GM12878 (cell line): ENCODE results near the gene PF4V1.

Experiments used
- HDAC6 ChIP-seq: fragments of 200-600 bp; sonication (generic); IDR thresholded peaks from one replicate; pipeline ENCODE4 v1.8.0; 2017; ENCODE audit warnings: antibody characterized with exemption; ENCODE audit not compliant: unreplicated experiment
- REST ChIP-seq: IDR thresholded peaks from 2 replicates; pipeline ENCODE4 v1.6.1; 2012; ENCODE audit warnings: mild to moderate bottlenecking, low read depth, low read length
- TCF12 ChIP-seq: IDR thresholded peaks from 2 replicates; pipeline ENCODE4 v1.6.1; 2011; ENCODE audit warnings: low read depth, mild to moderate bottlenecking, low read length
- TF ChIP-seq, protein P1 (sequence below): fragments of 450-650 bp; IDR thresholded peaks from 2 replicates; pipeline ENCODE4 v1.6.1; 2017; ENCODE audit warnings: mild to moderate bottlenecking

DNA sequence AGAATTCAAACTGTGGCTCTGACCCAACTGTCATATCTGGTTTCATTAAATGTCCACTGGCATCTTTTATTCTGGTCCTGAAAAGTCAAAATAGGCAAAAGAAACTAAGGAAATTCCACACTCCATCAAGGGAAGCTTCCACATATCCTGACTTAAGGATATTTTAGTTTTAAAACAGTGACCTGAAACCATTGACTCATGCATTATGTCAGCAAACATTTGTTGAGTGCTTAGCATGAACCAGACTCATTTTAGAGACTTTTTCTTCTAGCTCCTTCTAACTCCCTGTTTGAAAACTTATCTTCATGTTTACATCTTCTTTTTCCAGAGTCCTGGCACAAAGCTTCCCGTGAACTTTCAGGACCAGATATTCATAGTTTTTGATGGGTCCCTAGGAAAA is 9.2 kb downstream of the PF4V1 start:
- TF ChIP-seq TCF12 (no peak), REST (no peak), HDAC6 (no peak)
- TF ChIP-seq, protein P1, sequence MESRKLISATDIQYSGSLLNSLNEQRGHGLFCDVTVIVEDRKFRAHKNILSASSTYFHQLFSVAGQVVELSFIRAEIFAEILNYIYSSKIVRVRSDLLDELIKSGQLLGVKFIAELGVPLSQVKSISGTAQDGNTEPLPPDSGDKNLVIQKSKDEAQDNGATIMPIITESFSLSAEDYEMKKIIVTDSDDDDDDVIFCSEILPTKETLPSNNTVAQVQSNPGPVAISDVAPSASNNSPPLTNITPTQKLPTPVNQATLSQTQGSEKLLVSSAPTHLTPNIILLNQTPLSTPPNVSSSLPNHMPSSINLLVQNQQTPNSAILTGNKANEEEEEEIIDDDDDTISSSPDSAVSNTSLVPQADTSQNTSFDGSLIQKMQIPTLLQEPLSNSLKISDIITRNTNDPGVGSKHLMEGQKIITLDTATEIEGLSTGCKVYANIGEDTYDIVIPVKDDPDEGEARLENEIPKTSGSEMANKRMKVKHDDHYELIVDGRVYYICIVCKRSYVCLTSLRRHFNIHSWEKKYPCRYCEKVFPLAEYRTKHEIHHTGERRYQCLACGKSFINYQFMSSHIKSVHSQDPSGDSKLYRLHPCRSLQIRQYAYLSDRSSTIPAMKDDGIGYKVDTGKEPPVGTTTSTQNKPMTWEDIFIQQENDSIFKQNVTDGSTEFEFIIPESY = no peak
